Activated CD4-positive, alpha-beta T cell treated with anti-CD3 and anti-CD28 coated beads, Interleukin-10, Interleukin-2, amounts not matched to agents 100 ng/mL and 50 ng/mL, durations not matched to agents 16 hours and 8 hours (primary cell): Measurements from ENCODE around the gene MED14.
A peak's percentile ranks its signal among the peaks of the same experiment; 100 is the strongest.
"Not testable (repeated sequence)": the region's sequence is repeated elsewhere in the genome, so short reads cannot be mapped to it uniquely, and the experiment has no call there.

ENCODE experiments used
- DNase-seq: peaks from one replicate; pipeline ENCODE4 v3.0.0-alpha.2; 2020

Gene MED14

DNA sequence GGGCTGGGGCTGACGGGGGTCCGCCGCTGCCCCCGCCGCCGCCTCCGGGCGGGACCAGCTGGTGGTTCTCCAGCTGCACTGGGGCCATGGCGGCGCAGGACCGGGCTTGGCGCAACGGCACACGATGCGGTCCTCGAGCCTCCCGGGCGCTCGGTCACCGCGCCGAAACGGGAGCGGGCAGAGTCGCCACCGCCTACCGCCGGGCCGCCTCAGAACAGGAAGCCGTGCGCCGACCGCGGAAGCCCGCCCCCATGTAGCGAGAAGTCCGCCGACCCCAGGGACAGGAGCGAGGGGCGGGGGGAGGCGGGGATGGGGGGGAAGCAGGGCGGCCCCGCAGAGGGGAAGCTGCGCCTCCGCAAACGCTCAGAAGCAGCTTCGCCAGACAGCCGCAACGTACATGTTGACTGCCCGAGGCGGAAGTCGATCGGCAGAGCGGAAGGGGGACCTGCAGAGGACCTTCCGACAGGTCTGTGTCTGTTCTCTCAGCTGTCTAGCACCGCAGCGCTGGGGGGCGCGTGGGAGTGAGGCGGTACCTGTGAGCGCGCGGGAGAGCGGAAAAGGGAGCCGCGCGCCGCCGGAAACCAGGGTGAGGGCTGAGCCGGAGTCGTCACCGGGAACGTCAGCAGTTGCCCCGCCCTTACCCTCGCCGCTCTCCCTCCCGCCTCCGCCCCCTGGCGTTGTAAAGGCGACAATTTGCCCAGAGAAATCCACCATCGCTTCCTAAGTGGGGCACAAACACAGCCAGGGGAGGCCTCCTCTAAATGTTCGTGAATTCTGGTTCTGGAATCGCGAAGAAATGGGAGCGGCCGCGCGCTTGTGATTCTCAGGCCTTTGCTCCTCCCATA, at the start of gene MED14:
TSS of gene MED14 (minus strand) at position 218 of the 845 bp plus-strand sequence. CDS start at position 88, 130 bp downstream.
- peak; percentile 94 for DNase-seq

DNA sequence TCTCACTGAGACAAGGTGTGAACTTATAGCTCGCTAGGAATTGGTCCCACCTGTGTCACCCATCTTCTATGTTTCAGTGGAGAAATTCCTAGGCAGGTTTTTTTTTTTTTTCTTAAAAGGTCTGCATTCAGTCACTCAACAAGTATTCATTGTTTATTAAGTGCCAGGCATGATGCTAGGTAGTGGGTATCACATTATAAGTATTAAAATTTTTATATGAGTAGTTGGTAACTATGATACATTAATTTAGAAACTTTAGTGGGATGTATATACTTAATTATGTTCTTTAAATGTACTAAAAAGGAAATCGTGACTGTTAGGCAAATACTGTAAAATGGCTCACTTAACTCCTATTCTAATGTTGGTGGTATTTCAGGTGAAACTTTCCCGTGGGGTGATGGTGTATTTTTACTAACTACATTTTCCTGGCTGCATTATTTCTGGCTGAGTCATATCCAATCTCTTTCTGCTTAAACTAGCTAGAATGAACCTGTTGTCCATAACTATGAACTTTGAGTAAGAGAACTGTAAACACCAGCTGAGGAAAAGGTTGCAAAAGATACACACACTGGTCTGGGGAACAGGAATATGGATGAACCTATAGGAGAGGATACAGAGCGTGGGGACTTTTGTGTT, 49.3 kb upstream of the MED14 start:
- no peak for DNase-seq

DNA sequence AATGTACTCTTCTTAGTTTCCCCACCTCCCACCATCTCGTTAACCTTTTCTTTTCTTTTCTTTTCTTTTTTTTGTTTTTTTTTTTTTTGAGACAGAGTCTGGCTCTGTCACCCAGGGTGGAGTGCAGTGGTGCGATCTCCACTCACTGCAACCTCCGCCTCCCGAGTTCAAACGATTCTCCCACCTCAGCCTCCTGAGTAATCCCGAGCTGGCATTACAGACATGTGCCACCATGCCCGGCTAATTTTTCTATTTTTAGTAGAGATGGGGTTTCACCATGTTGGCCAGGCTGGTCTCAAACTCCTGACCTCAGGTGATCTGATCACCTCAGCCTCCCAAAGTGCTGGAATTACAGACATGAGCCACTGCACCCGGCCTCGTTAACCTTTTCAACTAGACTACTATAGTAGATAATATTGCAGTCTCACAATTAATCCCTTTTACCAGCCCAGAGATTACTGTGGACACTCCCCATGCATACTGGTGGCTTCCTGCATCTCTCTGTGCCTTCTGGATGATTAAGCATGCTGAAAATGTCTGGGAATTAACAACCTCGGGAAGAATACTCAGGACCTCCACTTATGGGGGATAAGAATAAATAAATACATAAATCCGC, 47.4 kb upstream of the MED14 start:
- DNase-seq: not testable (repeated sequence)

DNA sequence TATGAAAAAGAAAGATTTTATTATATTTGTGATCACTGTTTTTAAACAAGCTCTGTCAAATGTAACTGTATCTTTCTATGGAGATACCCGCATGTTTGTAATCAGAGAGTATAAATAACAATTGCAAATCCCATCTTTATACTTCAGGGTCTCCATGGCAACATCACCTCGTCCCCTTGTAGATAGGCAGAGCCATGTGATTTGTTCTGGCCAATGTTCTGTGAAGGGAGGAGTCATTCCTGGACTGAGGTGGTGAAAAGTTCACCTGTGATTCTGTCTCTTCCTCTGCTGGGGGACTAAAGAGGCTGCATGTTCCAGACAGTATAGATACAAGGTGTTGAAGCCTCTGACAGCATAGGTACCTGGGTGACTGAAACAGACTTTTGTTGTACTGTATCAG, 45.6 kb upstream of the MED14 start:
- no peak for DNase-seq

DNA sequence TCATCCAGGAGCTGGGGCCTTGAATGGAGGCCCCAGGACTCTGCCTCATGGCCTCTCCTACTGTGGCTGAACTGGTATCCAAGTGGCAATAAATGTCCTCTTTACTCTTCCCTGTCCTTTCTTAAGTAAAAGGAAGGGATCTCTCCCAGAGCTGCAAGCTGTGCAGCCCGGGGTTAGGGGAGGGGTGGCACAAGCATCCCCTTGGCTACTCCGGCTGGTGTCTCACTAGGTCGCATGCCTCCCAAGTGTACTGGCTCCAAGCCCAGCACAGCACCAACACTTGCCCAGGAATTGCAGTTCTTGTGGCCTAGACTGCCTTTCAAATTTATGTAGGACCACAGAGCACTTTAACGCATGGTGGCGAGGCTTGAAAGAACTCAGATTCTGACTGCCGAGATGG, 44.7 kb upstream of the MED14 start:
- no peak for DNase-seq

DNA sequence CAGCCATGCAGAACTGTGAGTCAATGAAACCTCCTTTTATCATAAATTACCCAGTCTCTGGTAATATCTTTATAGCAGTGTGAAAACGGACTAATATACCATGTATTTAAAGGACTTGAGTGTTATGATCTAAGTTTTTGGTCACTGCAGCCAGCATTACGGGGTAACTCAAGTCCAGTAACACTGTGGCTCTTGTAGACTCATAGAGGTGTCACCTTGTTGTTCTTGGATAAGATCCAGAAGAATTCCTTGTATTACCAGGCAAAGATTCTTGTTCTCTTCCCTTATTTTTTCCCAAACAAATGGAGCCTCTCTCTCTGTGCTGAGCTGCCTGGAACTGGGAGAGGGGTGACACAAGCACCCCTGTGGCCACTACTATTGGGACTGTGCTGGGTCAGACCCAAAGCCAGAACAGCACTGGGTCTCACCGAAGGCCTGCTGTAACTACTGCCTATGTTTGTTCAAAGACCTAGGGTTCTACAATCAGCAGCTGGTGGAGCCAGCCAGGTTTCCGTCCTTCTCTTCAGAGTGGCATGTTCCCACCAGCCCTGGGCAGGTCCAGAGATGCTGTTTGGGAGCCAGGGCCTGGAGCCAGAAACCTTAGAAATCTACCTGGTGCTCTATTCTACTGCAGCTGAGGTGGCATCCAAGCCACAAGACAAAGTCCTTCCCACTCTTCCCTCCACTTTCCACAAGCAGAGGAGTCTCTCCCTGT, 43.7 kb upstream of the MED14 start:
- no peak for DNase-seq

DNA sequence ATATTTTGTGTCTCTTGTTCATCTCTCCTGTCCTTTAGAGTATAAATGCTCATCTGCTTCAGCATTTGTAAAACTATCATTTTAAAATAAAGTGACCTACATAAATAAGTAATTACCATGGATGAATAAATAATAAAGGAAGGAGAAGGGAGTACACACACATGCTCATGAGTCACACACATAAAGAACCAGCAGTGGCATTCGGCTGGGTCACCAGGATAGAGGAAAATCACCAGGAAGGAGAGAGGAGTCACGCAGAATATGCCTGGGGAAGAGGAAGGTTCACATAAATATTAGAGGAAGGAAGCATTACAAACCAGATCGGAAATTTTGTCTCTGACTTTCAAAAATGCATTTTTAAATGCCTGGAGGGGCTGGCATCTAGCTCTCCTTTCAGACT, 38.5 kb upstream of the MED14 start:
- DNase-seq: no peak

DNA sequence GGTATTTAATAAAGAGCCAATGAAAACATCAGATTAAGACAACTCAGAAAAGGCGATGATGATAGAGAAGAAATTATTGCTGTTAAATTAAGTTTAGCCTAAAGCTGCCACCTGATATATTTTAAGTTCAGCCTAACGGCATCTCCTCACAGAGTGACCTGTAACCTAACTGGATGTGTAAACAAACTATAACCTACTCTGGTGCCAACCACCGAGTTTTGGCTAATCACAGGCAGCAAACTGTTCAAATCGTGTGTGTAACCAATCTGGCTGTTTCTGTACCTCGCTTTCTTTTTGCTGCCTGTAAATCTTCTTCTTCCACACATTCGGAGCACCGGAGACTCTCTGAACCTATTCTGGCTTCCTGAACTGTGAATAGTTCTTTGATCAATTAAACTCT, 37.8 kb upstream of the MED14 start:
- no peak for DNase-seq

DNA sequence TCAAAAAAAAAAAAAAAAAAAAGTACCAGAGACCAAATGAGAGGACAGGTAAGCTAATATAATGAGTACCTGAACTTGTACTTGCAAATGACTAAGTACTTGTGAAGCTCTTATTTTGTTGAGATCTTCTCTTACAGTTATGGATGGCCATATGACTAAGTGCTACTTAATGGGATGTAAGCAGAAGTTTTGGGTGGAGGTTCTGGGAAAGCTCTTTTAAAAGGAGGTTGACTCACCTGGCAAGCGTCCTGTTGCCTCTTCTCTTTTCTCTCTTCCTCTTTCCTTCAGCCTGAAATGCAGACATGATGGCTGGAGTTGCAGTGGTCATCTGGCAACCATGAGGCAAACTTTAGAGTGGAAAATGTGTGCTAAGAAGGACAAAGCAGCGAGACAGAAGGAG, 36.9 kb upstream of the MED14 start:
- DNase-seq: no peak

DNA sequence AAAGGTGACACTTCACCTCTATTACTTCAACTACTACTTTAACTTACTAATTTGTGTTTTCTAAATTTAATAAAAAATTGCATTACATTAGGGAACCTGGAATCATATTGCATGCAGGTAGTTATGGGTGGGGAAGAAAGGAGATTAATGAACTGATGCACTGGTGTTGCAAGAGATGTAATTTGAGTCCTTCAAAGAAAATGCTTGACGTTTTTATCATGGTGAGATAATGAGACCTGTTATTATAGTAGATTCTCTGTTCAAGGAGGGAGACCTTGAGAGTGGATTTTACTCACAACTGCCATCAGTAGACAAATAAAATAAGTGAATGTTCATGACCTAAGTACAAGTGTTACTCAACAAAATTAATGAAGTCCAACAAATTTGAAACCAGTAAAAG, 26.4 kb upstream of the MED14 start:
- no peak for DNase-seq

DNA sequence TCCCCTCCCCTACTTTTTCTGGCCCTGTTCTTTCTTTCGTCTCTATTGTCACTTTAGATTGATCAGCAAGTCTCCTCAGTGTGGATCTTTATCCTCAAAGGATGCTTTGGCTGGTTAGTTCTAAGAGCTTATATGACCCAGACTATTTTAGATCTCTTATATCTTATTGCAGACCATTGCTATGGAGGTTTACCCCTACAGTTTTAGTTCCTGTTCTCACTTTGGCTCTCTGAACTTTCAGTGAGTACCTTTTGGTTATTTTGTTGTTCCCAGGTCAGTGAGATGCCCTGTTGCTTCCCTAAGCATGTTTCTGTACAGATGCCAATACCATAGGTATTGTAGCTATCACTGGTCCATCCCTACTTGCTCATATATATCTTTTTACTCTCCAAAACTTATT, 24.0 kb upstream of the MED14 start:
- no peak for DNase-seq

DNA sequence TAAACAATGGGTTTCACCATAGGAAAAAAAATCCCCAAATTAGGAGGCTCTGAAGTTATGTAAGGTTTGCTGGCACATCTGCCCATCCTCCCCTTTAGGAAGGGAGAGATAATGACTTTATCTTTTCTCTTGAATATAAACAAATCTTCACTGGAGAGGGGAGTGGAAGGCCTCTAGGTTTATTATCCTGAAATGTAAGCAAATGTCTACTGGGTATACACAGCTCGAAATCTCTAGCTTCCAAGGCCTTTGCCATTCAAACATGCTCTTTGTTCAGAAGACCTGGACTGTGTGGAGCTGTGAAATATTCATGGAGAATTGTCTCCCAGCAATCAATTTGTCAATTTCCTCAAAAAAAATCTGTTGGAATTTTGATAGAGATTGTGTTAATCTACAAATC, 21.7 kb upstream of the MED14 start:
- no peak for DNase-seq

DNA sequence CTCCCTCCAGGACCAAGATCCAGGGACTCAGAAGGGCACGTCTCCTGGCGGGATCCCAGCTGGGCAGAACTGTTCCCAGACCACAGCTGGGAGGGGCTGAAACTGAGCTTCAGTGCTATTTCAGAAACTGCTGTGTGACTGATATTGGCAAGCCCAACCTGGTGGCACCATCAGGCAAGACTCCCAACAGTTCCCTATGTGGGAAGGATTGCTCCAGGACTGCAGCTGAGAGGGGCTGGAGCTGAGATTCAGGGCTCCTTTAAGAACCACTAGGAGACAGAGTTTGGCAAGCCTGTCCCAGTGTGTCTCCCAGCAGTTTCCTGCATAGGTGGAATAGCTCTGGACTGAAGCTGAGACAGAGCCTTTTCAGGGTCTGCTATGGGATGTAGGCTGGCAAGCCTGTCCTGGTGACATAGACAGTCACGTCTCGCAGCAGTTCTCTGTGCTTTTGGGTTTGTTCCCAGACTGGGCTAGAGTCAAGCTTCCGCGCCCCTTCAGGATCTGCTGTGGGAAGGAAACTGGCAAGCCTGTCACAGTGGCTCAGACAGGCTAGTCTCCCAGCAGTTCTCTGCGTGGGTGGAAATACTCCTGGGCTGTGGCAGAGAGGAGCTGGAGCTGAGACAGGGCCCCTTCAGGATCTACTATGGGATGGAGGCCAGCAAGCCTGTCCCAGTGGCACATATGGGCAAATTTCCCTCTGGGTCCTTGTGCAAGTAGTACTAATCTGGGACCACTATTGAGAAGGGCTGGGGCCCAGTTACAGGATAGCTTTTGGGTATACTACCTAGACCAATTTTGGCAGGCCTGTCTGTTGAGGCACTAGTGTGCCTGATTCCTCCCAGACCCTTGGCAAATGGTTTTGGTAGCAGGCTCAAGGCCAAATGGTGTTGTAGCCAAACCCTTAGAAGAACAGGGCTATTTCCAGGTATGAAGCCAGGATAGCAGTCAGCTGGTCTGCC, 20.2 kb upstream of the MED14 start:
- no peak for DNase-seq

DNA sequence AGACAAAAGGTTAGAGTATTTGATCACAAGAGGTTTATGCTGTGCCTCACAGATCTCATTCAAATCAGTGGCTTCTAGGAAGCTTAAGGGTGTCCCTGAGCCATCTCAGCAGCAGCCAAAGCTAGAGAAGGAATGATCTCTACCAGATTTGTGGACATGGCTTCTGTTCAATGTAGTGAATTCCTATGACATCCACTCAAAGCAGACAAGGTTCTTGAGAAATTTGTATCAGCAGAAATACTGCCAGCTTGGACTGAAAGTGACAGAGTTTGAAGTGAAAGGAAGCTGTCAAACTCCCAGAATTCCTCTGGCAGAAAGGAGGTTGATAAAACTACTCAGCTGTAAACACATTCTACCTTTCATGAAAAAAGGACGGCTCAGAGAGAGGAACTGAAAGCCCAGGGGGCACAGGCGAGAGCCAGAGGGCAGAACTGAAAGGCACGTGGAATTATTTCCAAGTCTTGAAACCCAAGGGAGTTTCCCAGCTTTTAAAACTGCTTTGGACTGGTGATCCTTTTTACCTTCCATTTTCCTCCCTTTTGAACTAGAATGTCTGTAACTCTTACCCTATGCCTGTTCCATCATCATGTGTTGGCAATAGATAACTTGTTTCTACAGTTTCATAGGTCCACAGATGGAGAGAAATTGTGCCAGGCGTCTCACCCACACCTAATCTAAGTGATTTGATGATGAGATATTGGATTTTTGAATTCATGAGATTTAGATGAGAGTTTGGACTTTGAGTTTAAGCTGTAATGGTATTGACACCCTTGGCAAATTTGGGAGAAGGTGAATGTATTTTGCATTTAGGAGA, 14.5 kb upstream of the MED14 start:
- DNase-seq: no peak

DNA sequence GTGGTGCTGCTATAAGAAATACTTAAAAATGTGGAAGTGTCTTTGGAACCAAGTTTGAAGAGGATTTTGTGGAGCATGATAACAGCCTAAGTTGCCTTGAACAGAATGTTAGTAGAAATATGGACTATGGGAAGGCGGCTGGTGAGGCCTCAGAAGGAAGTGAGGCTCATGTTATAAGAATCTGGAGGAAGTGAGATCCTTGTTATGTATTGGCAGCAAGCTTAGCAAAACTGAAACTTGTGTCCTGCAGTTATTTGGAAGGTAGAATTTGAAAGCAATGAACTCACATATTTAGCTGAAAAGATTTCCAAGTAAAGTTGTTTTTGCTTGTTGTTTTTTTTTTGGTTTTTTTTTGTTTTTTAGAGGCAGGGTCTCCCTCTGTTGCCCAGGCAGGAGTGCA, 13.6 kb upstream of the MED14 start:
- DNase-seq: no peak

DNA sequence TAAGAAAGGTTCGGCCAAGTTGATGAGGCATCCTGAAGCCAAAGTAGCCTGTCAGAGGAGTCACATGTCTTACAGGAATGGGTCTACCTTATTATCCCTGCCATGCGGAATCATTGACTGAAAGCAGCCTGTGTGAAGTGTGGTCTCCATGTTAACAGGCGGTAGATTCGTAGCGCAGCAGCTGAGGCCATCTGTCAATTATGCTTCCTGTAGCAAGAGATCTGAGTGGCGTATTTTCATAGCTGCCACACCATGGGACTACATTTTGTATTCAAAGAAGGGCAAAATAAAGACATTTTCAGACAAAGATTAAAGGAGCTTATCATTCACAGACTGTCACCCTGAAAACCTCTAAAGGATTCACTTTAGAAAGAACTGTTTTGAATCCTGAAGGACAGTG, 11.2 kb upstream of the MED14 start:
- no peak for DNase-seq

DNA sequence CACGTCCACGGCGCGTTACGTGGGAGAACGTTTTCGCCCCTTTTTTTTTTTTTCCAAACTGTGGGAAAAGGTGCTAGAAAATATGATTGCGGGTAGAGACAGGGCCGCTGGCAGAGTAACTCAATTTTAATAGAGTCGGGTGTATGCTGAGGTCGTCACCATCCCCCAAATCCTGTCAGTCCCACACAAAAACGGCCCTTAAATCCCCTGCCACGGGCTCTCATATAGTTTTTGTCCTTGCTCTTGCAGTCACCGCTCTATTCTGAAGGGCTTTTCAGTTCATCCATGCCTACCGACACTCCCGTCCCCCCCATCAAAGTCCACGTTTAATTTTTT, 796 bp upstream of the MED14 start:
- no peak for DNase-seq

DNA sequence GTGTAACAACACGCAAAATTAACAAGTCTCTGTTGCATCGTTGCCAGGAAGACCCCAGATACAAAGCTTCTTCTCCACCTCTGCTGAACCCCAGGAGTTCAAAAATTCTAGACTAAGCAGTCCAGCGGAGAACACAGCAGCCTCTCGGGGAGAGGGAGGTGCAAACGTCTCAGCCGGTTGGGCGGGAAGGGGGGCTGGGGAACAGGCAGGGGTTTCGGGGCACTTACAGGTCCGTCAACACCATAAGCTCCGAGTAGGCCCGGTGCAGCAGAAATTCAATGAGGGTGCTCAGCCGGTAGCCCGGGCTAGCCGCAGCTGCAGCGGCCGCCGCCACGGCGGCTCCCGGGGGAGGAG, 394 bp downstream of the MED14 start:
- peak; percentile 23 for DNase-seq

DNA sequence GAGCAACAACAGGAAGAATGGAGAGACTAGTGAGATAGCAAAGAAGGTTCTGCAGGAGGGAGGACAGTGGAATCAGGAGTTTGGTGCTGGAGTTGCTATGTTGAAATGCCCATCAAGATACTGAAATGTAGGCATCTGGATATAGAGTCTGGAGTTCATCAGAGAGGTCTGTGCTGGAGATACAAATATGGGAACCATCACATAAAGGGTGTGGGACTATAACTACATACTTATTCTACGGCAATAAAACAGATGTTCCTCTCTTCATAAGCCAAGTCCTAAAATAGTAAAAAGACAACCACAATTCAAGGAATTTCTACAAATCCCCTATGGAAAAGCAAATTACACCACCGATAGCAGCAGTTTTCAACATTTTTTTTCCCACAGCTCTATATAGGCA, 1.6 kb downstream of the MED14 start:
- no peak for DNase-seq

DNA sequence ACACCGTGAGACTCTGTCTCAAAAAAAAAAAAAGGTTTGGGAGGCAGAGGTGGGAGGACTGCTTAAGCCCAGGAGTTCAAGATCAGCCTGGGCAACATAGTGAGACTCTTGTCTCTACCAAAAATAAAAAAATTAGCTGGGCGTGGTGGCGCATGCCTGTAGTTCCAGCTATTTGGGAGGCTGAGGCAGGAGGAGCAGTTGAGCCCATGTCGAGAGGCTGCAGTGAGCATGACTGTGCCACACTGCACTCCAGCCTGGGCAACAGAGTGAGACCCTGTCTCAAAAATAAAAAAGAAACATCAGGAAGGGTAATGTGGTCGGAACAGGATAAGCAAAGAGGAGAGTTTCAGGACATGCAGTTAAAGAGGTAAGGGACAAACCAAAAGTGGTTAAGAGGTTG, 2.8 kb downstream of the MED14 start:
- not testable (repeated sequence) for DNase-seq
